Fibroblast of the aortic adventitia (primary cell): ENCODE measurements around the gene KLHL10. TPM values are rescaled to one million over a fixed set of nuclear protein-coding genes. Genes with fewer than 3 reads are reported as not detected.
A peak's percentile ranks its signal among the peaks of the same experiment; 100 is the strongest.

Experiments
- DNase-seq: peaks from one replicate; pipeline ENCODE4 v3.0.0-alpha.2; 2010; ENCODE audit warnings: low read depth
- H3K4me3 ChIP-seq: 2 replicates; pipeline ENCODE4 v1.5.1; 2011; ENCODE audit warnings: low read depth, mild to moderate bottlenecking, control low read depth, low read length, moderate library complexity
- total RNA-seq: library from RNA; depleted of rRNA; stranded (reverse); fragments of >200 nt; gene quantifications from 2 replicates; pipeline ENCODE4 v1.2.3, GENCODE V29; 2012; ENCODE audit warnings: low replicate concordance
- TF ChIP-seq, protein P1 (sequence below): IDR thresholded peaks from 2 replicates; pipeline ENCODE4 v1.5.1; 2011; ENCODE audit warnings: mild to moderate bottlenecking, low read length, control low read depth, inconsistent platforms; ENCODE audit not compliant: insufficient read depth

The KLHL10 gene
- total RNA-seq, 1 donor = 0.09 TPM

DNA sequence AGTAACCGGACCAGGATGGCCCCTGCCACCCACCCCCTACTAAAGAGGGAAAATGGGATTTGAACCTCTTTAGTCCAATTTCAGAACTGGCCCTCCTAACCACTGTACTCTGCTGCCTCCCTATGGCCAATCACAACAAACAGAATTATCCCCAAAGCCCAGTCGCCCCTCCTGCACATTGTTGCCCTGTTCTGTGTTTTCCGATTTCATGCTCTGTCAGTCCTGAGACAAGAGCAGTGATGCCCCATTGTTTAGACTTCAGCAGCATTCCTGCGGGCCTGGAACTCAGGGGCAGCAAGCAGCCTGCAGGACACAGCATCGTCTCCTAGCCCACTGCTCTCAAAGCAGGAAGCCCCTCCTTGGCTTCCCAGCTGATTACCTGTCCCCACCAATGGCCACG, 48.1 kb downstream of the KLHL10 start:
- no peak overlapping the region for H3K4me3 ChIP-seq
- no peak for DNase-seq
- TF ChIP-seq, protein P1, sequence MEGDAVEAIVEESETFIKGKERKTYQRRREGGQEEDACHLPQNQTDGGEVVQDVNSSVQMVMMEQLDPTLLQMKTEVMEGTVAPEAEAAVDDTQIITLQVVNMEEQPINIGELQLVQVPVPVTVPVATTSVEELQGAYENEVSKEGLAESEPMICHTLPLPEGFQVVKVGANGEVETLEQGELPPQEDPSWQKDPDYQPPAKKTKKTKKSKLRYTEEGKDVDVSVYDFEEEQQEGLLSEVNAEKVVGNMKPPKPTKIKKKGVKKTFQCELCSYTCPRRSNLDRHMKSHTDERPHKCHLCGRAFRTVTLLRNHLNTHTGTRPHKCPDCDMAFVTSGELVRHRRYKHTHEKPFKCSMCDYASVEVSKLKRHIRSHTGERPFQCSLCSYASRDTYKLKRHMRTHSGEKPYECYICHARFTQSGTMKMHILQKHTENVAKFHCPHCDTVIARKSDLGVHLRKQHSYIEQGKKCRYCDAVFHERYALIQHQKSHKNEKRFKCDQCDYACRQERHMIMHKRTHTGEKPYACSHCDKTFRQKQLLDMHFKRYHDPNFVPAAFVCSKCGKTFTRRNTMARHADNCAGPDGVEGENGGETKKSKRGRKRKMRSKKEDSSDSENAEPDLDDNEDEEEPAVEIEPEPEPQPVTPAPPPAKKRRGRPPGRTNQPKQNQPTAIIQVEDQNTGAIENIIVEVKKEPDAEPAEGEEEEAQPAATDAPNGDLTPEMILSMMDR = peak; percentile 8

DNA sequence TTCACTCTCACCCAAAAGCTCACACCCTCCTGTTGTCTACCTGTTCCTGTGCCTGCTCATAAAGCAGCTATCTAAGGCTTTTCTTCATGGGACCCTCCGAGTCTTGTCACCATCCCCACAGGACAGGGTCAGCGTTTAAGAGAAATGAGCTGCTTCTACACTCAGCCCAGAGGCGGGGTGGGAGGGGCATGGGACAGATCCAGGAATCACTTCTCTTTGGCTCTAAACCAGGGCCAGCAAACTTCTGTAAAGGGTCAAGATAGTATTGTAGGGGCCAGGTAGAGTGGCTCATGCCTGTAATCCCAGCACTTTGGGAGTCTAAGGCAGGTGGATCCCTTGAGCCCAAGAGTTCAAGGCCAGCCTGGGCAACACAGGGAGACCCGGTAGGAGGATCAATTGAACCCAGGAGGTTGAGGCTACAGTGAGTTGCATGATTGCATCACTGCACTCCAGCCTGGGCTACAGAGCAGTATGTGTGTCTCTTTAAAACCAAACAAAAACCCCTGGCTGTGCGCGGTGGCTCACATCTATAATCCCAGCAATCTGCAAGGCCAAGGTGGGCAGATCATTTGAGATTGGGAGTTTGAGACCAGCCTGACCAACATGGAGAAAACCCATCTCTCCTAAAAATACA, 50.8 kb downstream of the KLHL10 start:
- TF ChIP-seq, protein P1 = no peak
- DNase-seq = no peak
- H3K4me3 ChIP-seq = no peak overlapping the region

- TF ChIP-seq, protein P1 = no peak
- H3K4me3 ChIP-seq = no peak overlapping the region
- DNase-seq = no peak
These were observed 53.8 kb downstream of the KLHL10 start for GRCh38 chr17:41891135-41892020.

DNA sequence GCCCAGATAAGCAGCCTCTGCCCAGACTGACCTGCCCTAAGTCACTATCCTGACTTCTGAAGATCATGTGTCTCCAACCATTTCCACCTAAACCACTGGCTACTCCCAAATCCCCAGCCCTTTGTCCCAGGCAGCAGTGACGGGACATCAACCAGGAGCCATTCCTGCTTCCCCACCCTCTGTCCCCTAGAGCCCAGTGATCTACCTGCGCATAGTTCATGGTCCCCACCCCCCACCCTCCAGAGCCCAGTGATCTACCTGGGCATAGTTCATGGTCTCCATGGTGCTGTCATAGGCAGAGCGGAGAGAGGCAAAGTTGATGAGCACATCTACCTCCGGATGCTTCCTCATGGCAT, 54.4 kb downstream of the KLHL10 start:
- no peak overlapping the region for H3K4me3 ChIP-seq
- TF ChIP-seq, protein P1 = no peak
- DNase-seq = no peak

DNA sequence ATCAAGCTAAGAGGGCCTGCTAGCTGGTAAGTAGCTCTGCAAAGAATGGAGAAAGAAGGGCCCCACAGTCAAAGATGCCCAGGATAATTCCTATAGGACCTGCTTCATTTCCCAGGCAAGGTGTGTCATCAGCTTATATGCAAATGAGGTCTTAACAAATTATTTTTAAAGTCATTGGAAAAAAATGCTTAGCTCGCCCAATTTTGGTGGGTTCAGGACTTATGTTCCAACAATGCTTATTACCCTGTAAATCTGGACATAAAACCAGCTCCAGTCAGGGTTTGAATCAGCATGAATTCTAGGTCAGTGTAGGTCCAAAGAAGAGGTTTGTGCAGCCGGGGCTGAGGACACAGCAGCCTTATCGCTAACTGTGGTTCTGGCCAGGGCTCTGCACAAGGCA, 55.8 kb downstream of the KLHL10 start:
- no peak overlapping the region for H3K4me3 ChIP-seq
- DNase-seq = no peak
- TF ChIP-seq, protein P1 = no peak

DNA sequence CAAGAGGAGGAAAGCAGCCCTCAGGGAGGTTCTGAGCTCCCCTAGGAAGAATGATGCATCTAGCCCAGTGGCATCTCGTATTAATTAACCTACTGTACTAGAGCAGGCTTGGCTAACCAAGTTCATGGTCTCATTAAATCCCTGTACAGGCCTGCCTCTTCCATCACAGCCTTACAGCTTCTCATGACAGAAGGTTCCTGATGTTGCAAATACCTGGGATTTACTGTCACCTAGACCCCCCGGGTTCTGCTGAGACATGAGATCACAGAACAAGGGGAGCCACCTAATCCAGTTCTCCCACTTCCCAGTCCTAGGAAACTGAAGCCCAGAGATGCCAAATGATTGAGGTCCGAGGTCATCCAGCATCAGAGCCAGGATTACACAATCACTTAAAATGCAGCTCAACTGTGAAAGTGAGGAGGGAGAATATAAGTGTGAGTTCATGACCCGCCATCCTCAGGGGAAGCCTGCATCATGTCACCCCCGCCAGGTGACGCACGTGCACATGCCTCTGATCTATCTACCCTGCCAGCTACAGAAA, 57.2 kb downstream of the KLHL10 start:
- TF ChIP-seq, protein P1 = no peak
- DNase-seq = peak; percentile 89
- no peak overlapping the region for H3K4me3 ChIP-seq
